HG02610 (cell line): ENCODE measurements around the gene RGMA.
"Not testable (repeated sequence)": the region's sequence is repeated elsewhere in the genome, so short reads cannot be mapped to it uniquely, and the experiment has no call there.

Experiments
- ATAC-seq: cut with Tn5 transposase; IDR thresholded peaks from one replicate; pipeline ENCODE4 v1.9.1; 2021; ENCODE audit warnings: mild to moderate bottlenecking, moderate library complexity; ENCODE audit not compliant: unreplicated experiment

Gene RGMA

DNA sequence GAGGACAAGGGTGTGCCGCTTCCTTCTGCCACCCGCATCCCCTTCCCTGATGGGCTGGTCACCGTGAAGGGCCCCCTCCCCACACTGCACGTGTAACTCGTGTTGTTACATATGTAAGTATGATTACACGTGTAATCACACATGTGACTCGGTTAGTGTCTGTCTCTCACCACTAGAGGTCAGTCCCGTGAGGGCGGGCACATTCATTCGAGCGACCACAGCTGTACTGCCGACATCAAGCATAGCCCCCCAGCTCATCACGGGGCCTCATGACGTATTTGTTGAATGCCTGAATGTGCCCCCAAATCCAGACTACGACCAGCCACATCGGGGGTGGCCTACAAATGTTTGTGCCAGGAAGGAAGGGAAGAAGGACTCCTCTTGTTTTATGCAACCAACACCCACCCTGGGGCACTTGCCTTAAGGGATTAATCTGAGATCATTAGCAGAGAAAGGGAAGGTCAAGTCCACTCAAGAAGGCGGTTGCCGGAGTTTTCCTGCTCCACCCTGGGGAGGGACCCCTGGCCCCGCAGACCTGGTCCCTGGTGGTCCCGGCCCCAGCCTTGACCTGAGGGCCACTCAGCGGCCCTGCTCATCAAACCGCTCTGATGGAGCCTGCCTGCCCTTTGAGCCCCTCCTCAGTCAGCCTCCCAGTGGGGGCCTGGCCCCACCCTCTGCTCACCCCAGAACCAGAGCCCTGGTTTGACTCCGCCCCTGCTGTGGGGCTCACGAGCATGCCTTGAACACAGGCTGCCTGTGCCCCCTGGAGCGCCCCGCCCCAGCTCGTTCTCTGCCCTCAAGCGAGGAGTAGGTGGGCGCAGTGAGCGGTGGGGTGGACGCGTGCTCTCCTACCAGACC, 52.8 kb downstream of the RGMA start:
- ATAC-seq, result peak; percentile 83

DNA sequence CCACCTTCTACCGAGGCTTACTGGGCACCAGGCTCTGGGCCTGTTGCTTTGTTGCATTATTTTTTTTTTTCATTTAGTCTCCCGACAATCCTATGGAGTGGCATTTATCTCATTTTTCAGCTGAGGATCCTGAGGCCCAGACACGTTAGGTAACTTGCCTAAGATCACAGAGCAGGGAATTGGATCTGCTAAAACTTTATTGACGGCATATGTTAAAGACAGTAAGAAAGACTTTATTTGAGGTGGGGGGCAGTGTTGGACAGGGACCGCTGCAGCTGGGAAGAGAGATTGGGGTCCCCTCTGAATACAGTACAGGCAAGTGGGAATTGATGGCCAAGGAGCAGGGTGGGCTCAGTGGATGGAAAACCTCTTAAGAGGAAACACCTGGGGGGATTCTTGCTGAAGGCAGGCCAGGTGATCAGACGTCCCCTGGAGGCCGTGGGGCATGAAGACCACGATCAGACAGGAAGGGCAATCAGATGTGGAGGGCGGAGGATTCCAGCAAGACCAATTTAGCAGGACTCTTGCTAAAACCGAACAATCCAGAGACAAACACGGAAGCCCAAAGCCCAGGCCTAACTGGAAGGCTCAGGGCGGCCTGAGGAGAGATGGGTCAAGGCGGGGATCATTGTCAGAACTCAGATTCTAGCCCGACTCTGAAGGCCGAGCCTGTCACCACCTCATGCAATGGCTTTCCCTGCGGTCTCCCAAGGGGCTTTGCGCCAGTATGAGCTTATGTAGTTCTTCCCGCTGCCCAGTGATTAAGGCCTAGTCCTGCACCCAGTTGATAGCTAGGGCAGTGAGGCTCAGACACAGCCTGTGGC, 53.7 kb downstream of the RGMA start:
- no peak for ATAC-seq

DNA sequence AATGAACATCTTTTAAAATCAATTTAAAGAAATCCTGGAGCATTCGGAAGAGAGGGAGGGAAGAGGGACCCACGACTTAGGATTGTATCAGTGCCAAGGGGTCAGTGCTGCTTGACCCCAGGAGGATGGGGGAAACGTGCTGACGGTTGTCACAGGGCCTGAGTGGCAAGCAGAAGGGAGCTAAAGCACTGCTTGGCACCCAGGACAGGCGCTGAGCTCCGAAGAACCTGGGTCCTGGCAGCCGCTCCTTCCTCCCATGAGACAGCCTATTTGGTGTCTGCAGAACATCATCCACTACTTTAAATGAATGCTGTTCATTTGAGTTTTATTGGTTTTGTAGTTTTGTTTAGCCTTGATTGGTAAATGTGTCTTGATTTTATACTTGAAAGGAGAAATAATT, 54.5 kb downstream of the RGMA start:
- no peak for ATAC-seq

DNA sequence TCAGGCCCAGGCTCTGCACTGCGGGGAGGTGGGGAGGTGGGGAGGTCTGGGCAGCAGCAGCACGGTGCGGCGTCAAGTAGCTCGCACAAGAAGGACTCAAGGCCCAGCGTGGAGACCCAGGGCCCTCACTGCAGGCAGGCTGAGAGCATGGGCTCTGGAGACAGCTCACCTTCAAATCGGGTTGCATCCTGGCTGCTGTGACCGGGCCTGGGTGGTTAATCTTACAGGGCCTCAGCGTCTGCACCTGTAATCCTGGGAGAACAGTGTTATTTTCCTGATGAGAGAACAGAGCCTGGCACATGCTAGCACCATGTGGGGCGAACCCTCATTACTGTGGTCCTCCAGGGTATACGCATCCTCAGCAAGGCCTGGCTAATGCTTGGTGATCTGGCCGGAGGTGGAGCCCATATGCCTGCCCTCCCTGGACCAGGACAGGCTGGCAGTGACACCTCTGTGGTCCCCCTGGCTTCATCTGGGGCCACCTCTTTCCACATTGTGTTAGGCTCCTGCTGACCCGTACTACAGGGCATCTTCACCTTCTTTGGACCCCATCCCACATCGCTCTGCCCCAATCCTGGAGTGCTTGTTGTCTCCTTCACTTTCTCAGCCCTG, 55.5 kb downstream of the RGMA start:
- ATAC-seq, result no peak

DNA sequence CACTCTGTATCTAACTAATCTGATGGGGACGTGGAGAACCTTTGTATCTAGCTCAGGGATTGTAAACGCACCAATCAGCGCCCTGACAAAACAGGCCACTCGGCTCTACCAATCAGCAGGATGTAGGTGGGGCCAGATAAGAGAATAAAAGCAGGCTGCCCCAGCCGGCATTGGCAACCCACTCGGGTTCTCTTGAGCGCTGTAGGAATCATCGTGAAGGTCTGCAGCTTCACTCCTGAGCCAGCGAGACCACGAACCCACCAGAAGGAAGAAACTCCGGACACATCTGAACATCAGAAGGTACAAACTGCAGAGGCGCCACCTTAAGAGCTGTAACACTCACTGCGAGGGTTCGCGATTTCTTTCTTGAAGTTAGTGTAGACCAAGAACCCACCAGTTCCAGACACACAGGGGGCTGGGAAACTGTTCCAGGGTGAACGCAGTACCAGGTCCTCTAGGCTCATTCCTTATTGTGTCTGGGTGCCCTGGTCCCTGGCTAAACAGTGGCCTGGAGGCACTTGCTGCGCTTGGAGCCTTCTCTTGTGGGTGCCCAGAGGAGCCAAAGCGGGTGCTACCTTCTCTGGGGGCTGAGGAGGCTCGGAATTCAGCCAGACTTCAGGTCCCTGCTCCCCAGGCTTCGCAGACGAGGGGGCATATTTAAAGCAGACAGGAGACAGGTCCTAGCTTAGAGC, 56.4 kb downstream of the RGMA start:
- ATAC-seq, result not testable (repeated sequence)

DNA sequence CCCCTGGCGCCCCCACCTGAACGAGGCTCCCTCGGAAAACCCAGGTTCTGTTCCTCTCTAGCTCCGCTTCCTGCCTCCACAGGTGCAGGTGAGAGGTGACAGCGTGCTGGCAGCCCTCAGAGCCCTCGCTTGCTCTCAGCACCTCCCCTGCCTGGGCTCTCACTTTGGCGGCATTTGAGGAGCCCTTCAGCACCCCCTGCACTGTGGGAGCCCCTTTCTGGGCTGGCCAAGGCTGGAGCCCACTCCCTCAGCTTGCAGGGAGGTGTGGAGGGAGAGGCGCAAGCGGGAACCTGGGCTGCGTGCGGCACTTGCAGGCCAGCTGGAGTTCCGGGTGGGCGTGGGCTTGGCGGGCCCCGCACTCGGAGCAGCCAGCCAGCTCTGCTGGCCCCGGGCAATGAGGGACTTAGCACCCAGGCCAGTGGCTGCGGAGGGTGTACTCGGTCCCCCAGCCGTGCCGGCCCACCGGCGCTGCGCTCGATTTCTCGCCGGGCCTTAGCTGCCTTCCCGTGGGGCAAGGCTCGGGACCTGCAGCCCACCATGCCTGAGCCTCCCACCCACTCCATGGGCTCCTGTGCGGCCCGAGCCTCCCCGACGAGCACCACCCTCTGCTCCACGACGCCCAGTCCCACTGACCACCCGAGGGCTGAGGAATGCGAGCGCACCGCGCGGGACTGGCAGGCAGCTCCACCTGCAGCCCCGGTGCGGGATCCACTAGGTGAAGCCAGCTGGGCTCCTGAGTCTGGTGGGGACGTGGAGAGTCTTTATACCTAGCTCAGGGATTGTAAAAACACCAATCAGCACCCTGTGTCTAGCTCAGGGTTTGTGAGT, 57.2 kb downstream of the RGMA start:
- ATAC-seq, result not testable (repeated sequence)

DNA sequence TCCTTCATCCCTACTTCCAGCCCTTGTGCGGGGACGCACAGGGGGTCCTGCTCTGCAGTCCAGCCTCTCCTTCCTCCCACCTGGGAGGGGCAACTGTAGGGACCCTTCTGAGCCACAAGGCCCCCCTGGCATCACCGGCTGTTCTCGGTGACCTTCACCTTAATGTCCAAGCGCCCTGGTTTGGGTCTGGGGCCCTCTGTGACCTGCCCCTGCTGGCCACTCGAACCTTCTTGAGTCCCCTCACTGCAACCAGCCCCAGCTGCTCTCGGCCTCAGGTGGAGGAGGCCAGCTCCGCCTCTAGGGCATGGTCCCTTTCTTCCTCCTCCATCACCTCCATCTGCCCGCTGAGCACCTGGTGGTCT, 57.9 kb downstream of the RGMA start:
- ATAC-seq, result no peak

DNA sequence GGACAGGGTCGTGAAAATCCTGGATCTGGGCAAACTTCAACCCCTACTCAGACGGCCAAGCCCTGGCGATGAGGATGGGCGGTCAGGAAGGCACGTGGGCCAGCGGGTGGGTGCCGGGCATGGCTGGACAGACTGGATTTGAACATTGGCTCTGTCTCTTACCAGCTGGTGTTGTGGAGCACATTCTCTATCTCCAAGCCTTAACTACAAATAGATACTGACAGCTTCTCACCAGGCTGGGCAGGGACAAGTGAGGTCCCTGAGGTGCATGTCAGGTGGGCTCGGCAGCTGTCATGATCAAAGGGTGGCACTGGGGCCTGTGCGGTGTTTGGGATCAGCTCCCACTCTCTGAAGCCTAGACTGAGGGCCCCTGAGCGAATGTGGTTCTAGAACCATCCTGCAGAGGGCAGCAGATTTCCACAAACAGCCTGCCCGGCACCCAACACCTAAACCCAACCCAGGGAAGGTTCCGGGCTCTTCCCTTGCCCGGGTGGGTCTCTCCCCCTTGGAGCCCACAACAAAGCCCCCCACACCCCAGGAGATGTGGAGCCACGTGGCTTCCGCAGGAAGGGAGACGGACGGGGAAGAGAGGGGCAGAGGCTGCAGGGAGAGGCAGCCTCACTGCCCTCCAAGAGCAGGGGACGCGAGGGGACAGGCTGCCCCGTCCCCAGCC, 58.4 kb downstream of the RGMA start:
- ATAC-seq, result peak; percentile 74

DNA sequence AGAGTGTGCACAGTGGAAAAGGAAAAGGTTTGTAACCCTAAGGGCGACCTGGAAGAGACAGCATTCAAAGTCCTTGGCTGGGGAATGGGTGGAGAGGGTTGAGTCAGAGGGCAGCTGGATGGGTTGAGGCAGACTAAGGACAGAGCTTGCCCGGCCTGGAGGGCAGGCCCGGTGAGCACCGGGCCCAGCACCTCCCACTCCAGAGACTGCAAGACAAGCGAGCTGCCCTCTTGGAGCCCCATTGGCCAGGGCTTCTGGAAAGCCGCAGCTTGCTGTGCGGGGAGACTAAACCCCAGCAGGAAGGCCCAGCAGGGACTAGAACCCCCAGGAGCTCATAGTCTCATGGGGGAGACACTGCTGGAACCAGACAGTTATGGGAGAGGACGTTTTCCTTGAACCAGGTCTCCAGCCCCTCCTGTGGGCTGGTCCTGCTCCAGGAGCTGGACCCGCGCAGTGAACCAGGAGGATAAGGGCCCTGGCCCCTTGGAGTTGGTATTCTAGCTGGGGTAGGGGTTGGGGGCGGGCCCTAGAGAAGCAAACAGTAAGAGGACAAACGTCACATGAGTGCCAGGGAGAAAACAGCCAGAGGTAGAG, 59.1 kb downstream of the RGMA start:
- no peak for ATAC-seq

DNA sequence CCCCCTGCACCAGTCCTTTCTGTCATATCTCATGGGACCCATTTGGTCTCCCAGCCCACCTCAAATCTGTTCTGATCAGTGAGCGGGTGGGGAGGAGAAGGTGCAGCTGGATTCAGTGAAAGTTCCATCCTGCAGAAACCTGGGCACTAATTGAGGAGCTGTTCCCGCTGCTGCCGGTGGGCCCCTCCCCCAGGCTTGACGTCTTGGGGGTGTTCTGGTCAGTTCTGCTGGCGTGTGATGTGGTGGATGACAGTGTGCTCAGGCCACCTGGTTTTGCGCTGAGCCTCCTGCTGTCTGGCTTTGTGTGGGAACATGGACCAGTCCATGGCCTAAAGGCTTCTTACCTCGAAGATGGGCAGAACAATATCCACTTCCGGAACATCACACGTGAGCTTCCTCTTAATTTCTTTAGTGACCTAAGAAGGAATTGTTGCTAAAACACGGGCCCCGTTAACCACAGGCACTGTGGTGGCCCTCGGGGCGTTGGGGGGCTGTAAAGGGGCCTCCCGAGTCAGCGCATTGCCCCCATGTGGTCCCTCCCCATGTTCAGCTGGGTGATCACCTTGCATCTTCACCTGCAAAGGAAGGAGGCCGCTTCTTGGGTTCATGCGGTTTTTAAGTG, 59.7 kb downstream of the RGMA start:
- ATAC-seq, result no peak

DNA sequence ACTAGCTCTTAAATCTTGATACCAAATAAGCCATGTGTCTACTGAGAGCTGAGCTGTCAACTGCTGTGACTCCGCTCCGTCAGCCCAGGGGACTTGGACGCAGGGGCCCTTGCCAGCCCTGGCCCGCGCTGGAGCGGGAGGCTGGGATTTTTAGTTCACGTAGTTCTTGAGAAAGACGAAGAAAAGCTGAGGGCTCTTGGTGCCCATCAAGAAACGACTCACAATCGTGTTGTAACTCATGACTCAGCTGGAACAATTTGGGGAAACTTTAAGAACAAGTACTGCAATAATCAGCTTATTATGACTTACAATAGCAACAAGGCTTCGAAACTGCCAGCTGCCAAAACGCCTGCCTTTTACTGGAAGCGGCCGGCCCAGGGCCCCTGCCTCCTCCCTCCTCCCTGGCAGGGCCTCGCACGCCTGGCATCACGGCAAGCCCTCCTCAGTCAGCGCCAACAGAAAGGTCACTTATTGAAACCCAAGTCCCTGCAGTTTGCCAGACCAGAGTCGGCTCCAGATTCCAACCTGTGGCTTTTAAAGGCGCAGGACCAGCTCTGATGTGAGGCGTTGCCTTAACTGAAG, 60.3 kb downstream of the RGMA start:
- ATAC-seq, result no peak

DNA sequence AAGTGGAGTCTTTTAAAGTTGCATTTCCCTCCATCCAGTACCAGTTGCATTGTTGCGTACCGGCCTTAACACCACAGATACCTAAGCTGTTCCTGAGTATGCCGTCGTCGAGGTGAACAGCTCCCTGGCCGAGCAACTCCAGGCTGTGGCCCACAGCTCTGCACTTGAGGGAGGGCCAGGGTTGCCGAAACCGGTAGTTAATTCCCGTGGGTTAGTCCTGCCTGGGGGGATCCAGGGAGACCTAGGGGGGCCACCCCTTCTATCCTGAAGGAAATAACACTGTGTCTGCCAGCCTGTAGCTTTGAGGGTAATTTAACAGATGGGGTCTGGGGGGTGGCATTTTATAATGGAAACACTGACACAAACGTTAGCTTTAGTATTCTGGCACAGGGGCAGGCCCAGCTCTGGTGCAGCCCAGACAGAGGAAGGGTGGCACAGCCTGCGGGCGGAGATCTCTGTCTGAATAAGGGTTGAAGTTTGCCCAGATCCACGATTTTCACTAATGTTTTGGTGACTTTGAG, 60.8 kb downstream of the RGMA start:
- no peak for ATAC-seq

DNA sequence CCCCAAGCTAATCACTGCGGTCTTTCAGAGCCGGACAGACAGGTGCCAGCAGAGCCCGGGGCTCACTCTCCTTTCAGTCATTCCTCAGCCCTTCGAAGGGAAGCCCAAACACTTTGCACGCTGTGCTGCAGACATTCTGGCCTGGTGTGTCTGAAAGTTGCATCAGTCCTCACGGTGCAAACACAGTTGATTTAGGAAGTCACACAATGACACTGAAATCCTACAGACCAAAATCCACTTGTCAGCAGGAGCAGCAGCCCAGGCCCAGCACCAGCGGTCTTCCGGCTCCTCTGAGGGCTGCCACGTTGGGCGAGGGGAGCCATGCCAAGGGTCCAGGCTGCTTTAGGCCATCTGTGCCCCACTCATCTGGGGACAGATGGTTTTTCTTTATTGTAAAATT, 61.6 kb downstream of the RGMA start:
- no peak for ATAC-seq

DNA sequence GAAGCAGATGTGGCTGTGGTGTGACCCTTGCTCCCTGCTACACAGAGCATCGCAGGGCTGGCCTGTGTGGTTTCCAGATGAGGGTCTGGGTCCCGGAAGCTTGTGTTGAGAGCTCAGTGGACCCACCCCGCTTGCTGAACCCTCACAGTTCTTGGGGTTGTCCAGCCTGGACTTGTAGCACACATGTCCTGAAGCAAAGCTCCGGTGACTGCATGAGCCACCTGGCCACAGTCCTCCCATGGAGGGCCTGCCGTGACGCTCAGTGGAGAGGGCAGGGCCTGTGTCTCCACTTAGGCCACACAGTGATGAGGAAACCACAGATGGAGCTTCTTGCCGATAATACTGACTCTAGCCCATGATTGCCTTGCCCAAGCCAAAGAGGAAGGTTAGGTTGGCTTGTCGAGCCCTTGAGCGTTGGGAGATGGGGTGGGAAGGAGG, 62.6 kb downstream of the RGMA start:
- no peak for ATAC-seq

DNA sequence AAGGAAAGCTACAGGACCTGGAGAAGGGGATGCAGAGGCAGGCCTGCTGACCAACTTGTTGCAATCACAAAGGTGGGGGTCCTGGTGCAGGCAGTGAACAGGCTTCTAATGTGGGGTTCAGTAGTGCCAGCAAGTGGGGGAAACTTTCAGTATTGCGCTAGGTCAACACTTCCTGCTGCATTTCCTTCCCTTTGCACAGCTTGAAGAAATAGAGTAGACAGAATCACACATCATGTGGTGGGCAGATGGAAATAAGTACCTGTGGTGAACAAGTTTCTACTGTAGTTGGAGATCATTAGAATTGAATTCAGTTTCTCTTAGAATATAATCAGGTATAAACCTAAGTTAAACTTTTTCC, 63.4 kb downstream of the RGMA start:
- no peak for ATAC-seq

DNA sequence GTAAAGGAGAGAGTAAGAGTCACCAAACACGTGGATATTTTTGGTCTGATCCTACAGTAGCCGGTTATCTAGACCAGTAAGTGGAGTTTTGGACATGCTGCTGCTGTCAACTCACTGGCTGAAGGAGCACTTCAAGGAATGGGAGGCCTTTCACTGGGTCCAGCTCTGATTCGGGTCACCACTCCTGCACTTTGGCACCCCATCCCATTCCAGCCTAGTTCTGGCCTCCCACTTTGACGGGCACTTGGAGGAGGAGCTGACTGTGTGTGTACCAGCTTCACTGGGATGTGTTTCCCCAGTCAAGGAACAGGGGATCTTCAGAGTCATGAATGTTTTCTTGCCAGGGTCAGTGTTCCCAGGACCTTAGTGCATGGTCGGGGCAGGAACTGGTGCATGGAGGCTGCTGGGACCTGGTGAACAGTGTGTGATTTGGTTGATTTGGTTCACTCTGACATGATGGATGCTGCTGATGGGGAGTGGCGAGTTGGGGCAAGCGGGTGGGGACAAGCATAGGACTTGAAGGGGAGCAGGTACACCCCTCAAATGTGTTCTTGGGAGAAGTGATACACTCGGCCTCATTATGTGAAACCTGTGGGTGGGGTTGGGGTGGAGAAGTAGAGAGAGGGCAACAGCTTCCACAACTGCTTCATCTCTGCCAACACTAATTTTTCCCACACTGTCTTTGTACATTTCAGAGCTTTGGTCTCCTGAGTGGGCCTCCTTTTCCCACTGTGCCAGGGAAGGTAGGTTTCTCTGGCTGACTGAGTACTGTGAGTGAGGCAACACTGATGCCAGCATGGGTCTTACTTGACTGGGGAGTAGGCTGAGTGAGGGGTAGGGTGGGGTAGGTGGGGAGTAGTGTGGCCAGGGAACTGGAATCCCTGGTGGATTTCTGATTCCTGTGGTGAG, 64.0 kb downstream of the RGMA start:
- no peak for ATAC-seq

DNA sequence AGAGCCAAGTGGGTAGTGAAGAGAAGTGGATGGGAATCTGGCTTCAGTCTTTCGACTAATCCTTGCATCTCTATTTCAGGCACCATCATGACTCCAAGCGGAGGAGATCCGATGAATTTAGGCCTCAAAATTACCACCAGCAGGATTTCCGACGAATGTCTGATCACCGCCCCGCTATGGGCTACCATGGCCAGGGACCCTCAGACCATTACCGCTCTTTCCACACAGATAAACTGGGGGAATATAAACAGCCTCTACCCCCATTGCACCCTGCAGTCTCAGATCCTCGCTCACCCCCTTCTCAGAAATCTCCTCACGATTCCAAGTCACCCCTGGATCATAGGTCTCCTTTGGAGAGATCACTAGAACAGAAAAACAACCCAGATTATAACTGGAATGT, 64.7 kb downstream of the RGMA start:
- ATAC-seq, result no peak
